GM12891 (cell line): ENCODE measurements around the gene NUAK2.

Source experiments
- PAX5 ChIP-seq: IDR thresholded peaks from 2 replicates; pipeline ENCODE4 v1.6.1; 2011; ENCODE audit warnings: low read length, moderate library complexity, mild to moderate bottlenecking; ENCODE audit not compliant: insufficient read depth, severe bottlenecking
- POLR2A ChIP-seq: IDR thresholded peaks from 2 replicates; pipeline ENCODE4 v1.6.1; 2011; ENCODE audit warnings: low read depth, low read length, control low read depth
- POLR2AphosphoS5 ChIP-seq: IDR thresholded peaks from 2 replicates; pipeline ENCODE4 v1.6.1; 2011; ENCODE audit warnings: low read depth, low read length, control low read depth
- POU2F2 ChIP-seq: IDR thresholded peaks from 2 replicates; pipeline ENCODE4 v1.6.1; 2011; ENCODE audit warnings: low read depth, mild to moderate bottlenecking, control low read depth, low read length, moderate library complexity
- SPI1 ChIP-seq: IDR thresholded peaks from 2 replicates; pipeline ENCODE4 v1.6.1; 2011; ENCODE audit warnings: low read depth, low read length, control low read depth
- TAF1 ChIP-seq: IDR thresholded peaks from 2 replicates; pipeline ENCODE4 v1.6.1; 2011; ENCODE audit warnings: low read depth, low read length, control low read depth

DNA sequence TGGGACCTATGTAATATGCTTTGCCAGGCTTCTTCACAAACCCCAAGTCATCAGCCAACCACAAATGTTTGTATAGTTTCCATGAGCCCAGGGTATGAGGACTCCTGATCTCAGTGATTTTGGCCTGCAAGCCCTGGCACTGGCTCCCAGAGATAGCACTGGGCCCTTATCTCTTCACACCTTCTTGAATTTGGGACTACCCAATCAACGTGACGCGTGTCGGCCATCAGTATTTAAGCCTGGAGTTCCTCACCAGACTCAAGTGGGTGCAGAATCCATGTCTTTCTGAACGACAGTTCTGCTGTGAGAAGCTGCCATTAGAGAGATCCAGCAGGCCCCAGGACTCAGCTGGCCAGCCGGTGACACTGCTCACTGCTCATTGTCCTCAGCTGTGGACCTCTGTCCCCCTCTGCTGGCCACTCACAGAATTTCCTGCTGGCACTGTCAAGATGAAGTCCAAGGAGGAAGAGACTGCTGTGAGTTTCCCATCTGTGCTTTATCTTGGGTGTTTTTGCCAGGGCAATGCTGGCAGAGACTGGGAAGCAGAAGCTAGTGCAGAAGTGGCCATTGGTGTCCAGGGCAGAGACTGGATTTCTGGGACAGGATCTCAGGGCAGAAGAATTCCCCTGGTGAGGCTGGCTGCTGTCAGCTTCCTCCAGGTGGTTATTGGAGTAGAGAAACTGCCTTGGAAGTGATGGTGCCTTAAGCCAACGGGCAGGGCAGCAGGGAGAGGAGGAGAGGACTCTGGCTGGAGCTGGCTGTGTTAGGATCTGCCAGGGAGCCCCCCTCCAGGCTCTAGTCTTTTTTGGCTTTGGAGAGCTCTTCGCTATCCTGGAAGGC is 65.4 kb downstream of the NUAK2 start:
- no peak for TF ChIP-seq POLR2AphosphoS5
- TF ChIP-seq POU2F2: no peak
- TF ChIP-seq TAF1: no peak
- TF ChIP-seq POLR2A: no peak
- TF ChIP-seq PAX5: no peak
- 0 out of 2 replicates have a peak, but pooled peaks have one; percentile 11 for TF ChIP-seq SPI1
